GM12891 (cell line): ENCODE measurements around the gene MED12L.

Experiments used
- PAX5 ChIP-seq: IDR thresholded peaks from 2 replicates; pipeline ENCODE4 v1.6.1; 2011; ENCODE audit warnings: low read length, moderate library complexity, mild to moderate bottlenecking; ENCODE audit not compliant: insufficient read depth, severe bottlenecking
- POLR2A ChIP-seq: IDR thresholded peaks from 2 replicates; pipeline ENCODE4 v1.6.1; 2011; ENCODE audit warnings: low read depth, low read length, control low read depth
- POLR2AphosphoS5 ChIP-seq: IDR thresholded peaks from 2 replicates; pipeline ENCODE4 v1.6.1; 2011; ENCODE audit warnings: low read depth, low read length, control low read depth
- SPI1 ChIP-seq: IDR thresholded peaks from 2 replicates; pipeline ENCODE4 v1.6.1; 2011; ENCODE audit warnings: low read depth, low read length, control low read depth
- TAF1 ChIP-seq: IDR thresholded peaks from 2 replicates; pipeline ENCODE4 v1.6.1; 2011; ENCODE audit warnings: low read depth, low read length, control low read depth

DNA sequence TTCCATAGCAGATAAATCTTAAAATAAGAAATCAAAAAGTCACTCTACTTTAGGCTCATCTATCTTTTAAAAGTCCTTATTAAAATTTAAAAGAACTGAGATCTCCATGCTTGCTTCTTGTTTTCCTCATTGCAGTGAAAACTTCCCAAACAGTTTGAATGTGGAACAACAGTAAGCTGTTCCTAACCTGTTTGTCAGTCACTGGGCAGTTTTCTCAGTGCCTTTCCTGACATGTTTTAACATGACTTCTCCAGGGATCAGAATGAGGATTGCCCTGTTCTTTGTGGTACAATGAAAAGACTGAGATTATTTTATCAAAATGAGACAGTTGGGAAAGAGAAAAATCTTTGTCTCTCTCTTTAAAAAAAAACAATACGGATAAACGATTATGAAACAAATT lies 230.4 kb downstream of the MED12L start:
- TF ChIP-seq POLR2A (no peak), POLR2AphosphoS5 (no peak), TAF1 (no peak), SPI1 (no peak), PAX5 (no peak)
